Skeletal muscle tissue (tissue), 4 donors: ENCODE data around the gene USP11. TPM values are rescaled to one million over a fixed set of nuclear protein-coding genes. Genes with fewer than 3 reads are reported as not detected.
"Not testable (repeated sequence)": the region's sequence is repeated elsewhere in the genome, so short reads cannot be mapped to it uniquely, and the experiment has no call there.

ENCODE experiments used
- H3K27ac ChIP-seq: one replicate; pipeline ENCODE4 v1.7.0; 2013; ENCODE audit warnings: mild to moderate bottlenecking, low read depth, low read length, inconsistent platforms
- H3K27me3 ChIP-seq, 3 donors: one replicate each; pipeline ENCODE4 v1.7.0; 2013; ENCODE audit warnings: low read length in 3 of 3; ENCODE audit not compliant: control insufficient read depth in 3 of 3, insufficient read depth in 3 of 3
- H3K36me3 ChIP-seq, 3 donors: one replicate each; pipeline ENCODE4 v1.7.0; 2013; ENCODE audit warnings: low read length in 3 of 3; ENCODE audit not compliant: control insufficient read depth in 3 of 3, insufficient read depth in 3 of 3
- H3K4me1 ChIP-seq, 3 donors: one replicate each; pipeline ENCODE4 v1.7.0; 2013; ENCODE audit warnings: low read length in 3 of 3, mild to moderate bottlenecking in 3 of 3; ENCODE audit not compliant: control insufficient read depth in 3 of 3, insufficient read depth in 3 of 3
- H3K4me3 ChIP-seq, 3 donors: one replicate each; pipeline ENCODE4 v1.7.0; 2013; ENCODE audit warnings: low read length in 3 of 3
- H3K9ac ChIP-seq, 3 donors: one replicate each; pipeline ENCODE4 v1.7.0; 2013; ENCODE audit warnings: low read length in 3 of 3, mild to moderate bottlenecking in 3 of 3, moderate library complexity in 2 of 3, low read depth in 1 of 3
- H3K9me3 ChIP-seq, 3 donors: one replicate each; pipeline ENCODE4 v1.7.0; 2013; ENCODE audit warnings: low read length in 3 of 3; ENCODE audit not compliant: control insufficient read depth in 3 of 3
- total RNA-seq: library from RNA; depleted of rRNA; stranded (reverse); fragments of >200 nt; gene quantifications from one replicate; pipeline ENCODE4 v1.2.3, GENCODE V29; 2014
- donor health status: Osteomylitis.

Gene USP11
- total RNA-seq, 1 donor from 2014 or later = 61.1 TPM

GRCh38 chrX:47266643-47267042 lies 33.8 kb downstream of the USP11 start:
- Histone ChIP-seq H3K36me3 (no peaks in the 10 kb centered on the region), H3K4me1 (no peaks in the 10 kb centered on the region), H3K9me3 (no peaks in the 10 kb centered on the region), H3K27me3 (peaks cover 0 to 13% (median 0%) of the 10 kb centered on the region in 3 donors), H3K9ac (no peak overlapping the region), H3K27ac (no peak overlapping the region), H3K4me3 (no peak overlapping the region)

GRCh38 chrX:47272013-47272408 lies 39.2 kb downstream of the USP11 start:
- Histone ChIP-seq H3K9me3 (no peaks in the 10 kb centered on the region), H3K9ac (no peak overlapping the region), H3K27ac (no peak overlapping the region), H3K4me1 (no peaks in the 10 kb centered on the region), H3K27me3 (peaks cover 0 to 7% (median 0%) of the 10 kb centered on the region in 3 donors), H3K4me3 (no peak overlapping the region), H3K36me3 (no peaks in the 10 kb centered on the region)

- Histone ChIP-seq H3K4me3 (no peak overlapping the region), H3K9me3 (no peaks in the 10 kb centered on the region), H3K36me3 (no peaks in the 10 kb centered on the region), H3K27me3 (peaks cover 0 to 7% (median 0%) of the 10 kb centered on the region in 3 donors), H3K4me1 (no peaks in the 10 kb centered on the region), H3K27ac (no peak overlapping the region), H3K9ac (no peak overlapping the region)
Observed at GRCh38 chrX:47273011-47273730, 40.4 kb downstream of the USP11 start.

- Histone ChIP-seq H3K36me3 (no peaks in the 10 kb centered on the region), H3K4me3 (no peak overlapping the region), H3K27me3 (peaks cover 0 to 10% (median 0%) of the 10 kb centered on the region in 3 donors), H3K9ac (no peak overlapping the region), H3K27ac (no peak overlapping the region), H3K4me1 (no peaks in the 10 kb centered on the region), H3K9me3 (no peaks in the 10 kb centered on the region)
Observed at GRCh38 chrX:47278691-47279090, 45.9 kb downstream of the USP11 start.

- no peak overlapping the region for H3K4me3 ChIP-seq
- H3K9me3 ChIP-seq = no peaks in the 10 kb centered on the region
- H3K27me3 ChIP-seq = peaks cover 0 to 10% (median 0%) of the 10 kb centered on the region in 3 donors
- H3K4me1 ChIP-seq = no peaks in the 10 kb centered on the region
- H3K36me3 ChIP-seq = no peaks in the 10 kb centered on the region
- no peak overlapping the region for H3K9ac ChIP-seq
- no peak overlapping the region for H3K27ac ChIP-seq
Observed at GRCh38 chrX:47283015-47283771, 50.4 kb downstream of the USP11 start.

GRCh38 chrX:47284616-47285015 lies 51.8 kb downstream of the USP11 start:
- H3K27me3 ChIP-seq, H3K4me3 ChIP-seq, H3K9ac ChIP-seq, H3K27ac ChIP-seq, H3K36me3 ChIP-seq, H3K9me3 ChIP-seq, H3K4me1 ChIP-seq: not testable (repeated sequence)

GRCh38 chrX:47285836-47286320 lies 53.1 kb downstream of the USP11 start:
- no peak overlapping the region for H3K4me3 ChIP-seq
- H3K9me3 ChIP-seq = no peaks in the 10 kb centered on the region
- H3K36me3 ChIP-seq = no peaks in the 10 kb centered on the region
- H3K9ac ChIP-seq = no peak overlapping the region
- no peak overlapping the region for H3K27ac ChIP-seq
- H3K4me1 ChIP-seq = no peaks in the 10 kb centered on the region
- H3K27me3 ChIP-seq = peaks cover 0 to 4% (median 0%) of the 10 kb centered on the region in 3 donors

GRCh38 chrX:47293106-47293505 lies 60.3 kb downstream of the USP11 start:
- no peaks in the 10 kb centered on the region for H3K9me3 ChIP-seq

GRCh38 chrX:47296766-47297365 lies 64.1 kb downstream of the USP11 start:
- H3K4me3 ChIP-seq = no peak overlapping the region
- H3K27ac ChIP-seq = no peak overlapping the region

More at GRCh38 chrX:47293106-47293505, 60.3 kb downstream of the USP11 start:
- Histone ChIP-seq H3K4me1 (no peaks in the 10 kb centered on the region), H3K9ac (no peak overlapping the region), H3K27ac (no peak overlapping the region), H3K27me3 (peaks cover 0 to 3% (median 0%) of the 10 kb centered on the region in 3 donors), H3K36me3 (no peaks in the 10 kb centered on the region), H3K4me3 (no peak overlapping the region)

GRCh38 chrX:47297874-47298273 lies 65.1 kb downstream of the USP11 start:
- Histone ChIP-seq H3K4me1 (no peaks in the 10 kb centered on the region), H3K9ac (no peak overlapping the region), H3K4me3 (no peak overlapping the region), H3K9me3 (no peaks in the 10 kb centered on the region), H3K27me3 (peaks cover 0 to 4% (median 0%) of the 10 kb centered on the region in 3 donors), H3K36me3 (no peaks in the 10 kb centered on the region), H3K27ac (no peak overlapping the region)

More at GRCh38 chrX:47296766-47297365, 64.1 kb downstream of the USP11 start:
- no peaks in the 10 kb centered on the region for H3K36me3 ChIP-seq
- H3K4me1 ChIP-seq = no peaks in the 10 kb centered on the region
- H3K9ac ChIP-seq = no peak overlapping the region
- H3K27me3 ChIP-seq = peaks cover 0 to 3% (median 0%) of the 10 kb centered on the region in 3 donors
- no peaks in the 10 kb centered on the region for H3K9me3 ChIP-seq
